Stimulated activated CD4-positive, alpha-beta T cell treated with anti-CD3 and anti-CD28 coated beads, Interleukin-1b, Interleukin-23, amount 100 ng/mL, for 48 hours (primary cell): Measurements from ENCODE around the gene C12orf43.

Source experiments
- DNase-seq: peaks from one replicate; pipeline ENCODE4 v3.0.0-alpha.2; 2020

C12orf43 gene

GRCh38 chr12:120972870-120973543 lies 43.3 kb downstream of the C12orf43 start:
- DNase-seq: no peak

DNA sequence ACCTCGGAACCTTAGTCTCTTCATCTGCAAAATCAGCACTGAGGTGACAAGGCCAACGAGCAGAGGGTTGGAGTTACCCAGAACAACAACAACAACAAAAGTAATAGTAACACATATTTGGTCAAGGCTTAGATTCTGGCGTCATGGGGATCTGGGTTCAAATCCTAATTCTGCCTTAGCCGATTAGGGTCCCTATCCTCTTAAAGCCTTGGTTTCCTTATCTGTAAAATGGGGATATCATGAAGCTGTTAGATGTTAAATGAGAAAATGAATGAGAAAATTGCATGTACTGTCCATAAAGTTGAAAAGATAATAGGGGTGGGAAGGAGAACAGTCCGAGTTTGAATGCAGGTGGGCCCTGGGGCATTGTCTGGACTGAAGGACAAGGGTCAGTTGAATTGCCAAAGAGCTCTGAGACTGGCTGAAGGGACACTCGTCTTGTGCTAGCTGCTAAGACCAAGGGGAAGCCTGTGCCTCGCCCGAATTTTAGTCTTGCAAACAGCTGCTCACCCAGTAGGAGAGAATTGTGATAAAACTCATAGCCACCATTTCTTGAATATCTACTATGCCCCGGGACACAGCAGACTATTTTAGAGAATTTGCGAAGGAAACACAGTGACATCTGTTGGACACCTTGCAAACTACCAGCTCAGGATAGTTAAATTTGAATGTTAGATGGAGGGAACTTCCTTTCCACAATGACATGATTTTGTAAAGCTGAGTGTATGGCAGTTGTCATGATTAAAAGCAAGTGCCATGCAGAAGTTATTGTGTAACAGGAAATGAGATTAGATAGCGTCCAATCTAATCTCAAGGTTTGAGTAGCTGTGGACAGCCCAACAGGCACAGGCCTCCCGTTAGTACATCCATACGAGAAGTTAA lies 44.7 kb downstream of the C12orf43 start:
- no peak for DNase-seq

- DNase-seq: no peak
Observed at GRCh38 chr12:120970310-120970709, 46.0 kb downstream of the C12orf43 start.

DNA sequence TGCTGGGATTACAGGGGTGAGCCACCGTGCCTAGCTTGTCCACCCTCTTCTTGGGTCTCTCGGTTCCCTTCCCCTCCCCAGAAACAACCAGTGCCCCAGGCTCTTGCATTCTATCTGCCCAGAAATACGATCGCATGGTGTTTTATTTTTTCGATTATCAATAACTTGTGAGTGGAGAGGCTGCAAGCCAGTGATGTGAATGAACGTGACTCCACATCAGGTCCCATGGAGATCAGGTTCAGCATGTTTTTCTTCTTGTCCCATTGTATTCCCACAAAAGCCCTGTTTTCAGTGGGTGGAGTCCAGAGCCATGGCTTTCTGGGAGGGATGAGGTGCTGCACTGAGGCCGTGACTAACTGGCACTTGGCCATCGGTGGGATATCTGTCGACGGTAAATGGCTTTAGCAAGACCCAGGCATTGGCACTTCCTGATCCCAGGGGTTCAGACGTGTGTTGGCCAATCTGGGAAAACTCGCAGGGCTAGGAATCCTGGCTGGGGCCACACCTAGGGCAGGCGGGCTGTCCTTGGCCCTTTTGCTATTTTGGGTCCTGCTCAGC lies 50.7 kb downstream of the C12orf43 start:
- DNase-seq: no peak

- no peak for DNase-seq
Observed at GRCh38 chr12:120964298-120964697, 52.0 kb downstream of the C12orf43 start.

- DNase-seq: no peak
Observed at GRCh38 chr12:120962532-120963020, 53.7 kb downstream of the C12orf43 start.

DNA sequence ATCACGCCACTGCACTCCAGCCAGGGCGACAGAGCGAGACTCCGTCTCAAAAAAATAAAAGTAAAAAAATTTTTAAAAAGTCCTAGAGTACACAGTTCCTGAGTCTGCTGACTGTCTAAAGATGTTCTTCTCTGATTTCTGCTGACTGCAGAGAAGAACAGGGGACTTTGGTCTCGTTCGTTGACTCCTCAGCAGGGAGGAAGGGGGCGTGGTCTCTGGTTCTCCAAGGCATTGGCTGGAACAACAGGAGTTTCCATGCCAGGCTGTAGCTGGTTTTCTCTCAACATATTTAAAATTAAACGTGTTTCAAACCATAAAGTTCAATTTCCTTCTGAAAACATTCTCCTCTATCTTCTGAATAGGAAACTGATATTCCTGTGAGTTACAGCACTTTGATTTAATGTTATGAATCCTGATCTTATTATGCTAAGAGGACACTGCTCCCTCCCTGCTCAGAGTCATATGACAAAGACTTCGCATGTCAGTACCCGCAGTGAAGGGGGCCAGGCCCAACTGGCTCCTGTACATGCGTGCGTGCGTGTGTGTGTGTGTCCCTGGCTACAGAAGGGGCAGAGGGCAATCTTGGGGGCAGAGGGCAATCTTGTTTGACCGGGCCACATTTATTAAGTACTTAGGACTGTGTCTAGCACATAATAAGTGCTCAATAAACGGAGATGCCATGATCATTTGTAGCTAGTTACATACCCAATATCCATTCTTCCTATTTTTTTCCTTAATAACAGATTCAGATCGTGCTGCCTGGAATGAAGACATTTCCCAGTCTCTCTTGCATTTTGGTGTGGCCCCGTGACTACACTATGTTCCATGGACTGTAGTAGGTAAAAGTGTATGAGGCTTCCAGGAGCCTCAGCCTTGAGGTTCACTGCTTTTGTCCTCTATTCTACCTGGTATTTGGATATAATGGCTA lies 54.4 kb downstream of the C12orf43 start:
- no peak for DNase-seq

DNA sequence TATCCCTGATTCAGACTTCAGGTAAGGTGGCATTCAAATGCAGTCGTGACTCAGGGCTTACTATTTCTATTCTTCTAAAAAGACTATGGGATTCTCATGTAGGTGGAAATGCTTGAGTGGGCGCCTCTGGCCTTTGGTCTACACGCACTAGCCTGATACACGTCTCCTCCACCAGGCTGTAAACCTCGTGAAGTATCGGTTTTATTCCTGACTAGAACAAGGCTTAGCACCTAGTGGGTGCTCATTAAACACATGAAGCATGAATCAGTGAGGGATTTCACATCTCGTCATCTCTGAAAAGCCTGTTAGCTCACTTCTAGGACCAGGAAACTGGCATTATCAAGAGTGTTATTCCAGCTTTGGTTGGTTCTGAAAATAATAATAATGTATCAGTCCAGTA lies 55.6 kb downstream of the C12orf43 start:
- peak; percentile 59 for DNase-seq

DNA sequence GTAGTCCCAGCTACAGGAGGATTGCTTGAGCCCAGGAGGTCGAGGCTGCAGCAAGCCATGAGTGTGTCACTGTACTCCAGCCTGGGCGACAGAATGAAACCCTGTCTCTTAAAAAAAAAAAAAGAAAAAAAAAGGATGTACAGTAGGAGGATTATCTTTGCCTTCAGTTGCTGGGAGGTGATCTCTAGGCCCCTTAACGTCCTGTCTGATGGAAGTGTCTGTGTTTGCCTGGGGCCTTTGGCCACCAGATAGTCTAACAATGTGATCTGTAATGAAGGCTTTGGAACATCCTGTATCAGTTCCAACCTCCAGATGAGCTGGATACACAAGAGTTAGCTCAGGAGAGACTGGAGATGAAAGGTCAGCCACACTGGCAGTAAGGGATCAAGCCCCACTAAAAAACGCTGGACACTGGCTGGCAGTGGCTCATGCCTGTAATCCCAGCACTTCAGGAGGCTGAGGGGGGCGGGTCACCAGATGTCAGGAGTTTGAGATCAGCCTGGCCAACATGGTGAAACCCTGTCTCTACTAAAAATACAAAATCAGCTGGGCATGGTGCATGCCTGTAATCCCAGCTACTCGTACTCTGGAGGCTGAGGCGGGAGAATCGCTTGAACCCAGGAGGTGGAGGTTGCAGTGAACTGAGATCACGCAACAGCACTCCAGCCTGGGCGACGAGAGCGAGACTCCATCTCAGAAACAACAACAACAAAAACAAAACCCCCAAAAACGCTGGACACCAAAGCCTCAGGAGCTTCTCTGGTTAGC lies 57.0 kb downstream of the C12orf43 start:
- no peak for DNase-seq

GRCh38 chr12:120956579-120957300 lies 59.5 kb downstream of the C12orf43 start:
- DNase-seq: no peak

DNA sequence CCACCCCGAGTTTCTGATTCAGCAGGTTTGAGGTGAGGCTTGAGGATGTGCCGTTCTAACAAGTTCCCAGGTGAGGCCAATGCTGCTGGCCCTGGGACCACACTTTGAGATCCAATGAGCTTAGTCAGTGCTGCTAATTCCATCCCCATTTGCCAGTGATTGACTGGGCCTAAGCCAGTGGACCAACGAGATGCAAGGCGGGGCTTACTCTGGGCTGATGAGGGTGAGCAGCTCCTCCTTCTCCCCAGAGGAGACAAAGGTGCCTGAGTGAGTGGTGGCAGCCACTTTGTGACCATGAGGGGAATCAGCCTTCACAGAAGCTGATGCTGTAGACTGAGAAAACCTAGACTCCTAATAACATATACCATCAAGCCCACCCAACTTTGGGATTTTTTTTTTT lies 61.1 kb downstream of the C12orf43 start:
- no peak for DNase-seq

DNA sequence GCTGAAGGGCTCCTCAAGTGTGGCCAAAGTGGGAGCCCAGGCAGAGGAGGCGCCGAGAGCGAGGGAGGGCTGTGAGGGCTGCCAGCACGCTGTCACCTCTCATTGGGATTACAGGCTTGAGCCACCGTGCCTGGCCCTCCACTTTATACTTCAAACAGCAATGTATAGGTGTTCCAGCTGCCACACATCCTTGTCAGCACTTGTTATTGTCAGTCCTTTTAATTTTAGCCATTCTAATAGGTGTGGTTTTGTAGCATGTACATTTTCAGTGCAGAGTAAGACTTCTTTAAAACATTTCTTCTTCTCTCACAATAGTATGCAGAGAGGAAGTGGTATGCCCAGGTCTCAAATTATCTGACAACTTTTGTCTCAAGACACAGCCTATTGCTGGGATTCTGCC lies 65.5 kb downstream of the C12orf43 start:
- DNase-seq: no peak
